ENCODE data around the gene SULT1A3. TPM values are rescaled to one million over a fixed set of nuclear protein-coding genes. Genes with fewer than 3 reads are reported as not detected.
"Not testable (repeated sequence)": the region's sequence is repeated elsewhere in the genome, so short reads cannot be mapped to it uniquely, and the experiment has no call there.

The SULT1A3 gene
- total RNA-seq, 2 donors from 2014 or later = 47.8 to 59.0 TPM

- Histone ChIP-seq H3K36me3 (no peaks in the 10 kb centered on the region), H3K9me3 (no peaks in the 10 kb centered on the region), H3K9ac (ENCODE audit: low read depth in 2 of 2, low read length in 2 of 2) (peak overlapping the region in 1 of 2 donors; percentile 68), H3K4me1 (no peaks in the 10 kb centered on the region), H3K27ac (peak overlapping the region; percentile 73), H3K27me3 (no peaks in the 10 kb centered on the region), H3K4me3 (peak overlapping the region; percentile 34)
- peak; percentile 50 for DNase-seq
- TF ChIP-seq CTCF (IDR thresholded peaks at IDR 0.05) = no peak
- intact Hi-C loops (cut with DNase I) = no loop called here
These were observed 13.2 kb upstream of the SULT1A3 start for GRCh38 chr16:30185683-30186421.

GRCh38 chr16:30186444-30186781, 12.6 kb upstream of the SULT1A3 start:
- Histone ChIP-seq H3K27ac (peak overlapping the region; percentile 57), H3K4me1 (no peaks in the 10 kb centered on the region), H3K4me3 (peak overlapping the region; percentile 9), H3K36me3 (no peaks in the 10 kb centered on the region), H3K9me3 (no peaks in the 10 kb centered on the region), H3K9ac (ENCODE audit: low read depth in 2 of 2, low read length in 2 of 2) (peak overlapping the region in 1 of 2 donors; percentile 58), H3K27me3 (no peaks in the 10 kb centered on the region)
- TF ChIP-seq CTCF (IDR thresholded peaks at IDR 0.05) = no peak
- no peak for DNase-seq
- intact Hi-C loops (cut with DNase I) = no loop called here

GRCh38 chr16:30186782-30187555, 12.1 kb upstream of the SULT1A3 start:
- intact Hi-C loops (cut with DNase I) = no loop called here
- Histone ChIP-seq H3K9me3 (no peaks in the 10 kb centered on the region), H3K9ac (ENCODE audit: low read depth in 2 of 2, low read length in 2 of 2) (peak overlapping the region in 1 of 2 donors; percentile 58), H3K27ac (peak overlapping the region; percentile 57), H3K36me3 (no peaks in the 10 kb centered on the region), H3K27me3 (no peaks in the 10 kb centered on the region), H3K4me3 (peak overlapping the region; percentile 9), H3K4me1 (no peaks in the 10 kb centered on the region)
- peak; percentile 46 for TF ChIP-seq CTCF (IDR thresholded peaks at IDR 0.05)
- peak; percentile 87 for DNase-seq

GRCh38 chr16:30187556-30187865, 11.5 kb upstream of the SULT1A3 start:
- Histone ChIP-seq H3K27ac (no peak overlapping the region), H3K27me3 (no peaks in the 10 kb centered on the region), H3K36me3 (no peaks in the 10 kb centered on the region), H3K9me3 (no peaks in the 10 kb centered on the region), H3K4me1 (no peaks in the 10 kb centered on the region), H3K4me3 (no peak overlapping the region), H3K9ac (ENCODE audit: low read depth in 2 of 2, low read length in 2 of 2) (peak overlapping the region in 1 of 2 donors; percentile 26)
- TF ChIP-seq CTCF (IDR thresholded peaks at IDR 0.05) = no peak
- no peak for DNase-seq
- intact Hi-C loops (cut with DNase I) = no loop called here

- Histone ChIP-seq H3K9ac (ENCODE audit: low read depth in 2 of 2, low read length in 2 of 2) (no peak overlapping the region), H3K36me3 (no peaks in the 10 kb centered on the region), H3K4me1 (no peaks in the 10 kb centered on the region), H3K27ac (no peak overlapping the region), H3K9me3 (no peaks in the 10 kb centered on the region), H3K4me3 (no peak overlapping the region), H3K27me3 (no peaks in the 10 kb centered on the region)
- TF ChIP-seq CTCF (IDR thresholded peaks at IDR 0.05) = no peak
- no peak for DNase-seq
- intact Hi-C loops (cut with DNase I) = no loop called here
These were observed 11.0 kb upstream of the SULT1A3 start for GRCh38 chr16:30187971-30188561.

- H3K27ac ChIP-seq; H3K36me3 ChIP-seq; H3K9me3 ChIP-seq; intact Hi-C loops (cut with DNase I); H3K27me3 ChIP-seq; H3K4me3 ChIP-seq; H3K4me1 ChIP-seq; DNase-seq; H3K9ac ChIP-seq (ENCODE audit: low read depth in 2 of 2, low read length in 2 of 2): not testable (repeated sequence)
These were observed 7.9 kb upstream of the SULT1A3 start for GRCh38 chr16:30191158-30191557.

- H3K36me3 ChIP-seq; H3K9me3 ChIP-seq; H3K27me3 ChIP-seq; H3K27ac ChIP-seq; intact Hi-C loops (cut with DNase I); H3K9ac ChIP-seq (ENCODE audit: low read depth in 2 of 2, low read length in 2 of 2); H3K4me1 ChIP-seq; H3K4me3 ChIP-seq; DNase-seq: not testable (repeated sequence)
These were observed 6.0 kb upstream of the SULT1A3 start for GRCh38 chr16:30193098-30193497.

- peak within 1 kb of the TSS in 1 of 2 donors; percentile 66 for H3K9ac ChIP-seq (ENCODE audit: low read depth in 2 of 2, low read length in 2 of 2)
- intact Hi-C loops (cut with DNase I) = not testable (repeated sequence)
These were observed 5.4 kb upstream of the SULT1A3 start, which contains the start of the genes BOLA2B and SLX1A for GRCh38 chr16:30193615-30194014. Gene BOLA2B, minus strand, starts transcription at chr16:30193666. Its CDS starts 71 bp downstream, at chr16:30193595. Gene SLX1A, plus strand, starts transcription at chr16:30193875. Its CDS starts 210 bp downstream, at chr16:30194085.

More at GRCh38 chr16:30193615-30194014, 5.4 kb upstream of the SULT1A3 start, which contains the start of the genes BOLA2B and SLX1A:
- DNase-seq, H3K27ac ChIP-seq, H3K9me3 ChIP-seq, H3K36me3 ChIP-seq, H3K27me3 ChIP-seq, H3K4me1 ChIP-seq: not testable (repeated sequence)
- peak within 1 kb of the TSS; percentile 42 for H3K4me3 ChIP-seq

Measured in colonic mucosa (tissue), 4 donors.